Pancreas (tissue), 10 donors: ENCODE data around the gene ACBD4. TPM values are rescaled to one million over a fixed set of nuclear protein-coding genes. Genes with fewer than 3 reads are reported as not detected.

Experiments used
- ATAC-seq, 4 donors: fragments of 200-7000 bp; cut with Tn5 transposase; one replicate each; pipeline versions ENCODE4 v1.8.0 to v1.9.1; 2020; ENCODE audit warnings: mild to moderate bottlenecking in 4 of 4, moderate library complexity in 4 of 4
- DNase-seq, 6 donors: peaks; one replicate each; pipeline ENCODE4 v3.0.0-alpha.2; 2020
- FAIRE-seq: peaks from 2 replicates; lab custom pipeline; 2012; peaks lifted over from hg19 to GRCh38; lab: Jason Lieb, UNC
- H3K27ac ChIP-seq, 4 donors: fragments of 200-600 bp; sonication (generic); 1 replicate in 3 of 4; 2 replicates in 1 of 4; pipeline versions ENCODE4 v1.5.0 to v1.8.0; 2020
- H3K27me3 ChIP-seq, 4 donors: fragments of 200-600 bp; one replicate each; pipeline ENCODE4 v1.8.0; 2021
- H3K36me3 ChIP-seq, 3 donors: fragments of 200-600 bp; sonication (generic) in 1 of 3; one replicate each; pipeline versions ENCODE4 v1.5.0 to v1.8.0; 2020 to 2021
- H3K4me1 ChIP-seq, 3 donors: fragments of 200-600 bp; one replicate each; pipeline ENCODE4 v1.8.0; 2021
- H3K4me3 ChIP-seq, 4 donors: fragments of 200-600 bp; sonication (generic) in 2 of 4; one replicate each; pipeline versions ENCODE4 v1.5.0 to v1.8.0; 2020 to 2021
- H3K9me3 ChIP-seq, 4 donors: fragments of 200-600 bp; one replicate each; pipeline ENCODE4 v1.8.0; 2021
- WGBS, 2 donors: extraction: QIAGEN DNeasy Blood & Tissue Kit; methylation state at CpG; one replicate each; pipeline ENCODE4 v1.1.7; 2013; 5-methylcytosine and 5-hydroxymethylcytosine counted together
- intact Hi-C, 3 donors: fragments of 100-400 bp; cut with DNase I; formaldehyde crosslinking; loops; one replicate each; pipeline versions ENCODE4 v1.11.1 to v1.14.2; 2022
- polyA plus RNA-seq, 2 donors: library from polyadenylated mRNA; stranded (reverse); fragments of 200-250 nt; gene quantifications; one replicate each; pipeline ENCODE4 v1.2.3, GENCODE V29; 2013
- total RNA-seq, 6 donors: library from RNA; stranded (reverse); fragmentation: NEBNext Ultra II Directional in 4 of 6; extraction: Animal tissue kit (Norgen Biotek cat#: 25700) in 4 of 6; gene quantifications; one replicate each; pipeline versions ENCODE4 v1.2.1 to v1.2.4, GENCODE V29; 2021 to 2023
- TF ChIP-seq, protein P1 (sequence below), 4 donors: fragments of 200-600 bp; sonication (generic) in 3 of 4; IDR thresholded peaks; one replicate each; pipeline versions ENCODE4 v1.5.0 to v1.8.0; 2021; ENCODE audit warnings: antibody characterized with exemption in 4 of 4
- donor health status: healthy with polysubstance abuse.
- donor health status: DM: no; HTN: no; CAD: no; lungs with moderate emphysema.
- donor health status: DM: no; HTN: no; CAD: no.
- donor health status: control.
- donor health status: control.
- donor health status: Bipolar disorder and iron deficiency.
- donor health status: DM: yes; HTN: yes; CAD: no.
- donor health status: DM: no; HTN: no; CAD: no.
- donor health status: DM: no; HTN: no; CAD: no.
- donor health status: DM: yes; HTN: yes; CAD: no.

Gene ACBD4, protein sequence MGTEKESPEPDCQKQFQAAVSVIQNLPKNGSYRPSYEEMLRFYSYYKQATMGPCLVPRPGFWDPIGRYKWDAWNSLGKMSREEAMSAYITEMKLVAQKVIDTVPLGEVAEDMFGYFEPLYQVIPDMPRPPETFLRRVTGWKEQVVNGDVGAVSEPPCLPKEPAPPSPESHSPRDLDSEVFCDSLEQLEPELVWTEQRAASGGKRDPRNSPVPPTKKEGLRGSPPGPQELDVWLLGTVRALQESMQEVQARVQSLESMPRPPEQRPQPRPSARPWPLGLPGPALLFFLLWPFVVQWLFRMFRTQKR
- total RNA-seq, result 10 to 100 TPM; 10.6 to 17.8 (median 12.1) TPM
- 10 to 100 TPM; 37.3 to 39.0 TPM for polyA plus RNA-seq

DNA sequence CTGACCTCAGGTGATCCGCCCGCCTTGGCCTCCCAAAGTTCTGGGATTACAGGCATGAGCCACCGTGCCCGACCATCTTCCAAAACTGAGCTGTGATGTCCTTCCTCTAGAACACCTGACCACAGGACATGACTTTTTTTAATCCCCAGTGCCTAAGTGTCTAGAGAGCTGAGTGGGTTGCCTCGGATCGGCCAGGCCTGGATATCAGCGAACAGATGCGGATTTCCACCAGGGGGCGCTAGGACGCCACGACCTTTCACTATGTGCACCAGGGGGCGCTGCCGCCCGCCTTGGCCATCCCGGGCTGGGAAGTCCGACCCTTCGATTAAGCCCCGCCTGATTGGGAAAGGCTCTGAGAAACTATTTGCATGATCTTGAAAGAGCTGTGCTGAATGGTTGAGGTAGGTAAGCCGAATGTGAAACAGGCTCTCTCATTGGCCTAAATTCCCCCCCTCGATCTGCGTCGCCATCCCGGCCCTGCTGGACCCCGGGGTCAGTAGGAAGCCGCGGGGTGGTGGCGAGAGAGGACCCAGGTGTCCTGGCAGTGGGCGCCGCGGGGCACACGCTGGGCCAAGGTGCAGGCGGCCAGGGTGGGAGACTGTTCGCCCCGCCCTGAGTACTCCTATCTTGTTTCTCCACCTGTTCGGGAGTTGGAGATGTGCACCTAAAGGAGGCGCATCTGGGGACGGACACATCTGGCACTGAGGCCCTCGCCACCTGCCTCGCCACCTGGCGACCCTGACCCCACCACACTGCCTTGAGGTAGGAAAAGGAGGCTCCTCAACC lies at the start of gene ACBD4:
TSS of gene ACBD4 (plus strand) at position 496 of the 786 bp plus-strand sequence. CDS start 458 bp downstream, outside the sequence.
- intact Hi-C loops, result loop anchor here in 2 of 3 donors (5.0 kb wide), 1 partner anchor 62 kb away; no protein-coding TSS in a partner anchor
- Histone ChIP-seq H3K9me3 (no peaks in the 10 kb centered on the region), H3K4me1 (peaks cover 0 to 16% (median 0%) of the 10 kb centered on the region in 3 donors), H3K27ac (peak within 1 kb of the TSS; percentile 53 to 79 (median 69)), H3K4me3 (peak within 1 kb of the TSS; percentile 71 to 82 (median 81)), H3K36me3 (no peaks in the 10 kb centered on the region), H3K27me3 (no peaks in the 10 kb centered on the region)
- ATAC-seq (peak; percentile 77 to 90 (median 84)), DNase-seq (peak; percentile 94 to 99 (median 96)), FAIRE-seq (peak; percentile 95)
- WGBS, 2 donors, result 5% methylated on average over 40 of the region's 40 CpGs
- TF ChIP-seq, protein P1, sequence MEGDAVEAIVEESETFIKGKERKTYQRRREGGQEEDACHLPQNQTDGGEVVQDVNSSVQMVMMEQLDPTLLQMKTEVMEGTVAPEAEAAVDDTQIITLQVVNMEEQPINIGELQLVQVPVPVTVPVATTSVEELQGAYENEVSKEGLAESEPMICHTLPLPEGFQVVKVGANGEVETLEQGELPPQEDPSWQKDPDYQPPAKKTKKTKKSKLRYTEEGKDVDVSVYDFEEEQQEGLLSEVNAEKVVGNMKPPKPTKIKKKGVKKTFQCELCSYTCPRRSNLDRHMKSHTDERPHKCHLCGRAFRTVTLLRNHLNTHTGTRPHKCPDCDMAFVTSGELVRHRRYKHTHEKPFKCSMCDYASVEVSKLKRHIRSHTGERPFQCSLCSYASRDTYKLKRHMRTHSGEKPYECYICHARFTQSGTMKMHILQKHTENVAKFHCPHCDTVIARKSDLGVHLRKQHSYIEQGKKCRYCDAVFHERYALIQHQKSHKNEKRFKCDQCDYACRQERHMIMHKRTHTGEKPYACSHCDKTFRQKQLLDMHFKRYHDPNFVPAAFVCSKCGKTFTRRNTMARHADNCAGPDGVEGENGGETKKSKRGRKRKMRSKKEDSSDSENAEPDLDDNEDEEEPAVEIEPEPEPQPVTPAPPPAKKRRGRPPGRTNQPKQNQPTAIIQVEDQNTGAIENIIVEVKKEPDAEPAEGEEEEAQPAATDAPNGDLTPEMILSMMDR (IDR thresholded peaks at IDR 0.05), result peak; percentile 100

DNA sequence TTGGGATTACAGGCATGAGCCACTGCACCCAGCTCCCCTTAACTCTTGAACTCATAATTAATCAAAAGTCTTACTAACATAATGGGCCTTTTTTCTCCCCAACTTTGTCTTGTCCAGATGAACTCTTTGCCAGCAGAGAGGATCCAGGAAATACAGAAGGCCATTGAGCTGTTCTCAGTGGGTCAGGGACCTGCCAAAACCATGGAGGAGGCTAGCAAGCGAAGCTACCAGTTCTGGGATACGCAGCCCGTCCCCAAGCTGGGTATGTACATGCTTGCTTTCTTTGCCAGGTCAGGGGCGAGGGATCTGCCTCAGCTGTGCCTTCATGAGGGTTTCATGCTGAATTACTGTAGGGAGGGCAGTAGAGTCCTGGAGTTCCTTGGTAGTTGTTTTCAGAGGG lies 49.1 kb upstream of the ACBD4 start:
- ATAC-seq, result no peak
- Histone ChIP-seq H3K27ac (no peak overlapping the region), H3K4me1 (no peaks in the 10 kb centered on the region), H3K36me3 (peaks cover 0 to 45% (median 34%) of the 10 kb centered on the region in 3 donors), H3K27me3 (no peaks in the 10 kb centered on the region), H3K4me3 (no peak overlapping the region), H3K9me3 (no peaks in the 10 kb centered on the region)
- 96% methylated on average over 4 of the region's 4 CpGs for WGBS, 2 donors
- no peak for DNase-seq
- TF ChIP-seq, protein P1 (IDR thresholded peaks at IDR 0.05), result no peak
- intact Hi-C loops, result no loop called here
- FAIRE-seq, result no peak

DNA sequence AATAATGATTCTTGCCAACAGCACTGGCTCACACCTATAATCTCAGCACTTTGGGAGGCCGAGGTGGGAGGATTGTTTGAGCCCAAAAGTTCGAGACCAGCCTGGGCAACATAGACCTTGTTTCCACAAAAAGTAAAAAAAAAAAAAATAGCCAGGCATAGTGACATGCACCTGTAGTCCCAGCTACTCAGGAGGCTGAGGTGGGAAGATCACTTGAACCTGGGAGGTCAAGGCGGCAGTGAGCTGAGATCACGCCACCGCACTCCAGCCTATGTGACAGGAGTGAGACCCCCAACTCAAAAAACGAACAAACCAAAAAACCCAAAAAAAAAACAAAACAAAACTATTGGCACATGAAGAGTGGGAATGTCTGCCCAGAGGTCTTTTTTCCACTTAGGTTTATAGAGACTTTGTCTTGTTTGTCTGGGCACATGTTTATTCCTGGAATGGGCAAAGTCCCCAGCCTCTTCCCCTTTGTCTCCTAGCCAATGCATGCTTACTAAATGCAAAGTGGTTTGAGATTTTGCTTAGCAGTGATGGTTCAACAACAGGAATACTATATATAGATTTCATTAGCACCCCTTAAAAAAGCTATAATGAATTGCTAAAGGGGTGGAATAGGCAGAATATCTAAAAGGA lies 48.5 kb upstream of the ACBD4 start:
- H3K4me1 ChIP-seq, result no peaks in the 10 kb centered on the region
- H3K27ac ChIP-seq, result no peak overlapping the region
- no peak for ATAC-seq
- intact Hi-C loops, result no loop called here
- peaks cover 0 to 39% (median 30%) of the 10 kb centered on the region in 3 donors for H3K36me3 ChIP-seq
- no peak for FAIRE-seq
- no peaks in the 10 kb centered on the region for H3K27me3 ChIP-seq
- H3K9me3 ChIP-seq, result no peaks in the 10 kb centered on the region
- TF ChIP-seq, protein P1 (IDR thresholded peaks at IDR 0.05), result no peak
- no peak for DNase-seq
- H3K4me3 ChIP-seq, result no peak overlapping the region
- WGBS, 2 donors, result 88 to 95% methylated on average over 6 of the region's 6 CpGs

DNA sequence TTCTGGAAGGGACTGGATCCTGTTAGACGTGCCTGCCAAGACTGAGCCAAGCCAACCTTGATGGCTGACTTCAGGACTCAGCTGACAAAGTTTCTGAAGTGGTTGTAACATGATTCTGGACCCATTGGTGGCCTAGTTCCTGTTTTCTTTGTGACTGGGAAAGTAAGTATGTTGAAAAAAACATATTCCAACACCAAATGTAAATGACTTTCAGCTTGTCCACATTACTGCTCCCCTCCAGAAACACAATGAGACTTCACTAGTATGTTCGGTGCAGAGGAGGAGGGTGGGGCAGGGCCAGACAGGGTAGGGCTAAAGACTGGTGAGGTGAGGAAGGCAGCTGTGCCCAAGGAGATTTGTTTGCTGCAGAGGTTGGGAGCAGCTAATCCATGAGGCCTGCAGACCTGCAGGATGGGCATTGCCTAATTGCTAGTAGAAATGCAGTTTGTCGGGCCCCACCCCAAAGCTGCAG lies 47.9 kb upstream of the ACBD4 start:
- H3K36me3 ChIP-seq, result peaks cover 0 to 34% (median 25%) of the 10 kb centered on the region in 3 donors
- DNase-seq (no peak), ATAC-seq (no peak)

More for the DNA sequence above, 47.9 kb upstream of the ACBD4 start:
- TF ChIP-seq, protein P1 (IDR thresholded peaks at IDR 0.05), result no peak
- WGBS, 2 donors, result 84 to 86% methylated on average over 3 of the region's 3 CpGs
- no peak overlapping the region for H3K27ac ChIP-seq
- H3K4me3 ChIP-seq, result no peak overlapping the region
- FAIRE-seq, result no peak
- intact Hi-C loops, result no loop called here
- no peaks in the 10 kb centered on the region for H3K4me1 ChIP-seq
- no peaks in the 10 kb centered on the region for H3K27me3 ChIP-seq
- no peaks in the 10 kb centered on the region for H3K9me3 ChIP-seq
